GOT3 (cell line): ENCODE results near the gene SPTBN4.
A peak's percentile ranks its signal among the peaks of the same experiment; 100 is the strongest.

Experiments
- DNase-seq: peaks from one replicate; lab custom pipeline; 2025; ENCODE audit warnings: mixed read lengths; lab: John Stamatoyannopoulos, UW

The SPTBN4 gene

DNA sequence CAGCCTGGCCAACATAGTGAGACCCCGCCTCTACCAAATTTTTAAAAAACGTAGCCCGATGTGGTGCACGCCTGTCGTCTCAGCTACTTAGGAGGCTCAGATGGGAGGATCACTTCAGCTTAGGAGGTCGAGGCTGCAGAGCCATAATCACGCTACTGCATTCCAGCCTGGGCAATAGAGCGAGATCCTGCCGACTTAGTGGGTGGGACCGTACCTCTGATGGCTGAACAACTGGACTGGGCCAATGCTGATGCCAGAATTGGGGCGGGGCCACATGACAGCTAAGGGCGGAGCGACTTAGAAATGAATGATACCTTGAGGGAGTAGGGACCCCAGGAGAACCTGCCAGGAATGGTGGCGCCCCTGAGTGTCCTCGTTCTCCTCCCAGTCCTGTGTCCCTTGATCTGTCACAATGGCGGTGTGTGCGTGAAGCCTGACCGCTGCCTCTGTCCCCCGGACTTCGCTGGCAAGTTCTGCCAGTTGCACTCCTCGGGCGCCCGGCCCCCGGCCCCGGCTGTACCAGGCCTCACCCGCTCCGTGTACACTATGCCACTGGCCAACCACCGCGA, 137.9 kb downstream of the SPTBN4 start:
- no peak for DNase-seq

DNA sequence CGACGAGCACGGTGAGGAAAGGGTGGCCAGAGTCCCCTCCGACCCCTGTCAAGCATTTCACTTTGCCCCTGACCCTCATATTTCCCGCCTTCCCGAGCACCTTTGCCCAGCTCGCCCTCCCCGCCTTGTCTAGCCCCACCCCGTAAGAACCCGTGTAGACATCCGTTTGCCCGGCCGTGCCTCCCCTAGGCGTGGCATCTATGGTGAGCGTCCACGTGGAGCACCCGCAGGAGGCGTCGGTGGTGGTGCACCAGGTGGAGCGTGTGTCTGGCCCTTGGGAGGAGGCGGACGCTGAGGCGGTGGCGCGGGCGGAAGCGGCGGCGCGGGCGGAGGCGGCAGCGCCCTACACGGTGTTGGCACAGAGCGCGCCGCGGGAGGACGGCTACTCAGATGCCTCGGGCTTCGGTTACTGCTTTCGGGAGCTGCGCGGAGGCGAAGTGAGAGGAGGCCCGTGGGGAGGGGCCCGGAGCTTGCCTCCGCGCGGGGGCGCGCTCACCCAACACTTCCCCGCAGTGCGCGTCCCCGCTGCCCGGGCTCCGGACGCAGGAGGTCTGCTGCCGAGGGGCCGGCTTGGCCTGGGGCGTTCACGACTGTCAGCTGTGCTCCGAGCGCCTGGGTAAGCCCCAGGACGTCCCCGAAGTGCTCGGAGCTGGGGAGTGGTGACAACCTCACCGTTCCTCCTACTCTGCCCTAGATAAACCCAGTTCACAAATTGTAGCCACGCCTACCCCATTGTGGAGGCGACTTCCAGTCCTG, 138.6 kb downstream of the SPTBN4 start:
- peak; percentile 53 for DNase-seq

DNA sequence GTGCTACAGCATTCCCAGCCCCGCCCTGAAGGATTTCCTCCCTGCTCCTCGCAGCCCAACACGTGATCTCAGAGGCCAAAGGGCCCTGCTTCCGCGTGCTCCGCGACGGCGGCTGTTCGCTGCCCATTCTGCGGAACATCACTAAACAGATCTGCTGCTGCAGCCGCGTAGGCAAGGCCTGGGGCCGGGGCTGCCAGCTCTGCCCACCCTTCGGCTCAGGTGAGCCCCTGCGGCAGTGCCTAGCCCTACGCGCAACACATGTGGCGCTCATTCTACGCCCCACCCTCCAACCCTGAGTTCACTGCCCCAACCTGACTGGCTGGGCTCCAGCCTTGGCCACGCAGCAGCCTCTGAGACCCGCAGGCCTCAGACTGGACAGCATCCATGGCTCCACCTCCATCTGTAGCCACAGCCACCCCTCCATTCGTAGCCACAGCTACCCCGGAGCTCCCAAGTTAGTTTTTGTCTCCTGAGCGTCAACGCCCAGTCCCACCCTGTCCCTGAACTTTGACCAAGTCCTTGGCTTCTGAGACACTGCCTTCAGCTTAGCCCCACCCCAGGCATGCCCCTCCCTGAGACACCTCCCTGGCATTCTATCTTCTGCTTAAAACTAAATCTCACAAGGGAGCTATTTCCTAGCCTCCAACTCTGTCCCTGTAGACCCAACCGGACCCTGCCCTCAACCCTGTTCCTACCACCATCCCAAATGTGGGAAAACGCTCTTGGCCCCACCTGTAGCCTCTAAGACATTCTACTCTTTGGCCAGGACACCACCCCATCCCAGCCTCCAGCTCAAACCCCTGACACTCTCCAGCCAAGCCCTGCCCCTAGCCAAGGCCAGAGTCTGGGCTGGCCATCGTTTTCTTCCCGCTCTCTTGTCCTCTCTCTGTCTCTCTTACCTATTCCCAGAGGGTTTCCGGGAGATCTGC, 140.8 kb downstream of the SPTBN4 start:
- DNase-seq, result no peak

DNA sequence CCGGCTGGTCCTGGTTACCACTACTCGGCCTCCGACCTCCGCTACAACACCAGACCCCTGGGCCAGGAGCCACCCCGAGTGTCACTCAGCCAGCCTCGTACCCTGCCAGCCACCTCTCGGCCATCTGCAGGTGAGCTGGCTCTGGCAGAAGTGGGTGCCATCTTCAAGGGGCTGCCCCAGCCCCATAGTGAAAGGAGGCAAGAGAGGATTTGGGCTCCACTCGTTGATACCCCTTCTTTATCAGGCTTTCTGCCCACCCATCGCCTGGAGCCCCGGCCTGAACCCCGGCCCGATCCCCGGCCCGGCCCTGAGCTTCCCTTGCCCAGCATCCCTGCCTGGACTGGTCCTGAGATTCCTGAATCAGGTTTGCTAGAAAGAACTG, 141.4 kb downstream of the SPTBN4 start:
- DNase-seq, result no peak

DNA sequence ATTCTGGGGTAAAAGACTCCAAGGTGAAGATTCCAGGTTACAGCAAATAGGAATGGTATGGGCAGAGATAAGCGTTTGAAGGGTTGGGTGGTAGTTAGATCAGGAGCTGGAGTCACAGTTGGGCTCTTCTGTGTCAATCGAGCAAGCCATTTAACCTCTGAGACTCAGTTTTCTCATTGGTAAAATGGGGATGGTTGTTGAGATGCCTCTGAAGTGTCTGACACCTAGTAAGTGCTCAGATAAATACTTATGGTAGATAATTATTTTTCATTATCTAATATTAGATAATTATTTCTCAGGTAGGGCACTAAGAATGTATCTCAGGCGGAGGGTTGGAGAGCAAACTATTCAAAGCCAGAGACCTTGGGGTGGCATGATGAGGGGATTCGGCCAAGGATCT, 142.2 kb downstream of the SPTBN4 start:
- DNase-seq, result no peak

DNA sequence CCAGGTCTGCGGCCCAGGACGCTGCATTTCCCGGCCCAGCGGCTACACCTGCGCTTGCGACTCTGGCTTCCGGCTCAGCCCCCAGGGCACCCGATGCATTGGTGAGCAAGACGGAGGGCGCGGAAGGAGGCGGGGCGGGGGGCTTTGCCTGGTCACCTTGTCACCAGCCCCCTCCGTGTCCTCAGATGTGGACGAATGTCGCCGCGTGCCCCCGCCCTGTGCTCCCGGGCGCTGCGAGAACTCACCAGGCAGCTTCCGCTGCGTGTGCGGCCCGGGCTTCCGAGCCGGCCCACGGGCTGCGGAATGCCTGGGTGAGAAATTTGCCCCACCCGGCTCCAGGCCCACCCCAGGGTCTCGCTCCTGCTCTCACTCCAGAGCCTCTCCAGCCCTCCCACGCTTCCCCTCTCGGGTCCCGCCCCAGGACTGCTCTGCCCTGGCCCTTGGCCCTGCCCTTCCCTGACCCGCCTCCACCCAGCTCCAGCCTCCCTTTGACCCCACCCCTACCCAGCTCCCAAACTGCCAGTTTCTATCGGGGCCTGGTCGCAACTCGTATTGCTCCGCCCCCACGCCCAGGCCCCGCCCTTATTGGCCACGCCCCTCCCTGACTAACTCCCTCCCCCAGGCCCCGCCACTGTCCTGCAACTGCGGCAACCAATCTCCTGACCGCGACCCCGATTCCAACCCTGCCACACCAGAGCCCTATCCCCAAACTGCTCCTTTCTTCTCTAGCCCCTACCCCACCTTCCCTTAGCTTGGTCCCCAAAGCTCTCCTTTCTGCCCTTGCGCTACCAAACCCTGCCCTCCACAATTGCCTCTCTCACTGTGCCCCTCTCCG, 143.0 kb downstream of the SPTBN4 start:
- DNase-seq, result peak; percentile 63

DNA sequence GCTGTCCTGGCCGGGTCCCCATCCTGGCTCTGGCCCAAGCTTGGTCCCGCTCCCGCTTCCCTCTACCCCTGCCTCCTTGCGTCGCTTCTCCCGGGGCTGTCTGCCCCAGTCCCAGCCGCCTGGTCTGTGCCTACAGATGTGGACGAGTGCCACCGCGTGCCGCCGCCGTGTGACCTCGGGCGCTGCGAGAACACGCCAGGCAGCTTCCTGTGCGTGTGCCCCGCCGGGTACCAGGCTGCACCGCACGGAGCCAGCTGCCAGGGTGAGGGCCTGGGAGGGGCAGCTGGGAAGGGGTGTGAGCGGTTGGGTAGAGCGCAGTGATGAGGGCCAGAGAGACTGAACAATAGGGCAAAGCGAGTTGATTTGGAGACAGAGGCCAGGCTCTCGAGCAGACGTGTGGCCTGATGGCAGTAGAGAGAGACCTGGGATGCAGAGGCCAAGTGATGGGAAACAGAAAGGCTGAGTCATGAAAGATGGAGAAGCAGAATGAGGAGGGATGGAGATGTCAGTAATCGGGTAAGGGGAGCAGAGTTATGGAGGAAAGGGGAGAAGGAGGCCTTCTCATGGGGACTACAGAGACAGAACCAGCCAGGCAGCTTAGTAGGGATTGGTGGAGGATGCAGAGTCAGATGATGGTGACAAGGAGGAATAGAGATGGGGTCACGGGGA, 143.7 kb downstream of the SPTBN4 start:
- no peak for DNase-seq

DNA sequence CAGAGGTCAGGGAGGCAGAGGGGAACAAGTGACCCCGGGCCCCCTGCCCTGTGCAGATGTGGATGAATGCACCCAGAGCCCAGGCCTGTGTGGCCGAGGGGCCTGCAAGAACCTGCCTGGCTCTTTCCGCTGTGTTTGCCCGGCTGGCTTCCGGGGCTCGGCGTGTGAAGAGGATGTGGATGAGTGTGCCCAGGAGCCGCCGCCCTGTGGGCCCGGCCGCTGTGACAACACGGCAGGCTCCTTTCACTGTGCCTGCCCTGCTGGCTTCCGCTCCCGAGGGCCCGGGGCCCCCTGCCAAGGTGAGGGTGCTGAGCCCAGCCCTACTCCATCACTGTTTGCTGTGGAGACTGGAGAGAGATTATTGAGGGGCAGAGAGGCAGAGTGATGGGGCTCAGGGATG, 144.3 kb downstream of the SPTBN4 start:
- no peak for DNase-seq

DNA sequence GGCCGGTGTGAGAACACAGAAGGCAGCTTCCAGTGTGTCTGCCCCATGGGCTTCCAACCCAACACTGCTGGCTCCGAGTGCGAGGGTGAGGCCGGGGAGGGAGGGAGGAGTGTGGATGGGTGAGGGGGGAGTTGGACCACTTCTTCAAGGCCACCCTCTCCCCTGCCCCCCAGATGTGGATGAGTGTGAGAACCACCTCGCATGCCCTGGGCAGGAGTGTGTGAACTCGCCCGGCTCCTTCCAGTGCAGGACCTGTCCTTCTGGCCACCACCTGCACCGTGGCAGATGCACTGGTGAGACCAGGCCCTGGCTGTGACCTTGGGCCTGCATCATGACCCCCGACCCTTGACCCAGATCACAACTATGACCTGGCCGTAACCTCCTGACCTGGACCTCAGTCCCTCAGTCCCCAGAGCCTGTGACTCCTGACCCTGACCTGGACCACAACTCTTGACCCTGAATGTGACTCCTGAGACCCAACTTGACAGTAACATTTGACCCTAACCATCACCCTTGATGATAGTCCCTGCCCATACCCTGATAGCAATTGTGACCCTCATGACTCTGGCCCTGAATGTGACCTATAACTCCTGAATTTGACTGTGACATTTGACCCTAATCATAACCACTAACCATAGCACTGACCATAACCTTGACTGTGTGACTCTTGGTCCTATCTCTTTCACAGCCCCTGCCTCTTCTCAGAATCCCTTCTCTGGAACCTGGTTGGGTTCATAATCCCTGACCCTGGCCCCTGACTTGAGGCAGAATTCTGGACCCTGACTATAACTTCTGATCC, 145.3 kb downstream of the SPTBN4 start:
- DNase-seq, result no peak

DNA sequence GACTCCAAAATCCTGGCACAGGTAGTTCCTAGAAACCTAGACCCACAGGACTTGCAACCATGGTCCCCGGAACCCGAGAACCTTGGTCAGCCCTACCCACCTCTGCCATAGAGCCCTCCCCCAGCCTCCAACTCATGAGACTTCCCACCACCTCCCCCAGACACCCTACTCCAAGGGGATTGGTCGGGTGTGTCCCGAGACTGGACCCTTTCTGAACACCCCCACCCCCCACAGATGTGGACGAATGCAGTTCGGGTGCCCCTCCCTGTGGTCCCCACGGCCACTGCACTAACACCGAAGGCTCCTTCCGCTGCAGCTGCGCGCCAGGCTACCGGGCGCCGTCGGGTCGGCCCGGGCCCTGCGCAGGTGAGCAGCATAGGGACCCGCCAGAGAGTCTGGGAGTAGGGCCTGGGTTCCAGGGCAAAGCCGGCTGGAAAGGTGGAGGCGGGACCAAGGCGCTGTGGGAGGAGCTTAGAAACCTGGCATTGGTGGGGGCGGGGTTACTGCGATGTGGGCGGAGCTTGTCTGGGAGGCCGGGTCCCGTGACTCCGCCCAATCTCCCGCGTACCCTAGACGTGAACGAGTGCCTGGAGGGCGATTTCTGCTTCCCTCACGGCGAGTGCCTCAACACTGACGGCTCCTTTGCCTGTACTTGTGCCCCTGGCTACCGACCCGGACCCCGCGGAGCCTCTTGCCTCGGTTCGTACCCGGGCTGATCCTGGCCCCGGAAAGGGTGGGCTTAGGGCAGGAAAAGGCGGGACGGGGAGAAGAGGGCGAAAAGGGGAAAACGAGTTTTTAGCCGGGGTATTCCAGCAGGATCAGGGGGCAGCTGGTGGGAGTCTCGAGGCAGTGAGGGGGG, 146.3 kb downstream of the SPTBN4 start:
- no peak for DNase-seq

DNA sequence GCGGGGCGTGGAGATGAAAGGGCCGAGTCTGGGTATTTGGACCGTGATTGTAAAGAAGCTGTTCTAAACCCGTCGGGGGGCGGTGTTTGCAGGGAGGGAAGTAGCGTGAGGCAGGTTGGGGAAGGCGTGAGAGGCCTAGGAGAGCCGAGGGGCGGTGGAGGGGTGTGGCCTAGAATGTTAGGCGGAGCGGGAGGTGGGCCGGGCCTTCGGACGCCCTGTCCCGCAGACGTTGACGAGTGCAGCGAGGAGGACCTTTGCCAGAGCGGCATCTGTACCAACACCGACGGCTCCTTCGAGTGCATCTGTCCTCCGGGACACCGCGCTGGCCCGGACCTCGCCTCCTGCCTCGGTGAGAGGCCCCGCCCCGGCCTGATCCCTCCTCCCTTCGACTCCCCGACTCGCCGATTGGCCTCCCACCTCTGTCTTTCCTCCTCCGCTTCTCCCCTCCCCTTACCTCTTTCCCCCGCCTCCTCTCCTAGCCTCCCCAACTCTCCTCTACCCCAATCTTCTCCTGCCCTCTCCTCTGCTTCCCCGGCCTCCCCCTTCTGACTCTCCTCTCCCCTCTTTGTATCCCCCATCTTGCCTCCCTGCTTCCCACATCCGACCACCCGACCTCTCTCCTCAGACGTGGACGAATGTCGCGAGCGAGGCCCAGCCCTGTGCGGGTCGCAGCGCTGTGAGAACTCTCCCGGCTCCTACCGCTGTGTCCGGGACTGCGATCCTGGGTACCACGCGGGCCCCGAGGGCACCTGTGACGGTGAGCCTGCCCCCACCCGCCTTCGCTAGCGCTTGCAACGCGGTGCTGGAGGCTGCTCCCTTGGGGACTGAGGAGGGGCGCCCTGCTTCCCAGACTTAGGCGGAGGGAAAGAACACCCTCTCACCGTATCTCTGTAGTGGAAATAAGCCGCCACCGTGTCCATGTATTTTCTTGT, 147.2 kb downstream of the SPTBN4 start:
- peak; percentile 66 for DNase-seq

DNA sequence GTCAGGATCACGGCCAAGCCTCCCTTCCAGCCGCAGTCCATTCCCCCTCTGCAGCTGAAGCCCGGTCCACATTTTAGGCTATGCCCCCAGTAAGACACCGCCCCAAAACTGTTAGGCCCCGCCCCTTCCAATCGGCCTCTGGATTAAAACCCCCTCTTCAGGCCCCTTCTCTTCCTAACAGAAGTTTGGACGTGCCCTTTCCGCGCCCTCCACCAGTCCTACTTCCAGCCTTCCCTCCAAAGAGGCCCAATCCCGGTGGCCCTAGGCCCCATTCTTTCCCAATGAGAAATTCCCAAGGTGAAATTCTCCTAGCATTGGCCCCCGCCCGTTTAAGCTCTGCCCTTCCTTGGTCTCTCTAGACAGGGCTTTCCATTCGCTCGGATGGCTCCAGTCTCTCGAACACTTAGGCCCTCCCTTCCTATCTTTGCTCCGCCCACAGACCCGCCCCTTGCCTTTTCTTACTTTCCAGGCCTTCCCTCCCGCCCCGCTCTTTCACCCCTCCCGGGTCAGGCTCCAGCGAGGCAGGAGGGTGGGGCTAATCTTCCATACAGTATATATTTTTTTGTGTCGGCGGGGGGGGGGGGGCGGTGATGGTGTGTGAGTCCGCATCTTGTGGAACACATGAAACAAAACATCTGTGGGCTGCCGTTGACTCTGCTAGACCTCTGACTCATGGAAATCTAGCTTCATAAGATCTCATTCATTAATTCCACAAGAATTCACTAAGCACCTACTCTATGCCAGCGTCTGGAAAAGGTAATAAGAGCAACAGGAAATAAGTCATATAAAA, 148.0 kb downstream of the SPTBN4 start:
- peak; percentile 83 for DNase-seq

DNA sequence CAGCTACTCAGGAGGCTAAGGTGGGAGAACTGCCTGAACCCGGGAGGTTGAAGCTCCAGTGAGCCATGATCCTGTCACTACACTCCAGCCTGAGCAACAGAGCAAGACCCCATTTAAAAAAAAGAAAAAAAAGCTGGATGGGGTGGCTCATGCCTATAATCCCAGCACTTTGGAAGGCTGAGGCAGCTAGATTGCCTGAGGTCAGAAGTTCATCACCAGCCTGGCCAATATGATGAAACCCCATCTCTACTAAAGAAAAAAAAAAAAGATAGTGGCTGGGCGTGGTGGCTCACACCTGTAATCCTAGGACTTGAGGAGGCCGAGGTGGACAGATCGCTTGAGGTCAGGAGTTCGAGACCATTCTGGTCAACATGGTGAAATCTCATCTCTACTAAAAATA, 149.4 kb downstream of the SPTBN4 start:
- no peak for DNase-seq

DNA sequence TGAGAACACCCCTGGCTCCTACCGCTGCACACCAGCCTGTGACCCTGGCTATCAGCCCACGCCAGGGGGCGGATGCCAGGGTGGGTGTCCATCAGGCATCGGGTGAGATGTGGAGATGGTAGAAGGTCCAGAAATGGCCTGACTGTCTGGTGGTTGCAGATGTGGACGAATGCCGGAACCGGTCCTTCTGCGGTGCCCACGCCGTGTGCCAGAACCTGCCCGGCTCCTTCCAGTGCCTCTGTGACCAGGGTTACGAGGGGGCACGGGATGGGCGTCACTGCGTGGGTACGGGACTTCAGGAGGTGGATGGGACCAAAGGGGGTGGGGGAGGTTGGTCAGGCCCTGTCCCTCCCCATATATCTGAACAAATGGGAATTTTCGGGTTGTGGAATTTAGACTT, 150.1 kb downstream of the SPTBN4 start:
- no peak for DNase-seq

DNA sequence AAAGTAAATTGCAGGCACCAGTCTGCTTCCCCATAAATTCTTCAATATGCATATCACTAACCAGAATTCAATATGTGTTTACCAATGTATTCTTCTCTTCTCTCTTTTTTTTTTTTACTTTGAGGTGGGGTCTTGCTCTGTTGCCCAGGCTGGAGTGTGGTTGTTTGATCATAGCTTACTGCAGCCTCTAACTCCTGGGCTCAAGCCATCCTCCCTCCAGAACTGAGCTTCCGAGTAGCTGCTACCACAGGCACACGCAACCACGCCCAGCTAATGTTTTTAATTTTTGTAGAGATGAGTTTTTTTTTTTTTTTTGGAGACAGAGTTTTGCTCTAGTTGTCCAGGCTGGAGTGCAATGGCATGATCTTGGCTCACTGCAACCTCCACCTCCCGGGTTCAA, 151.2 kb downstream of the SPTBN4 start:
- DNase-seq, result no peak

DNA sequence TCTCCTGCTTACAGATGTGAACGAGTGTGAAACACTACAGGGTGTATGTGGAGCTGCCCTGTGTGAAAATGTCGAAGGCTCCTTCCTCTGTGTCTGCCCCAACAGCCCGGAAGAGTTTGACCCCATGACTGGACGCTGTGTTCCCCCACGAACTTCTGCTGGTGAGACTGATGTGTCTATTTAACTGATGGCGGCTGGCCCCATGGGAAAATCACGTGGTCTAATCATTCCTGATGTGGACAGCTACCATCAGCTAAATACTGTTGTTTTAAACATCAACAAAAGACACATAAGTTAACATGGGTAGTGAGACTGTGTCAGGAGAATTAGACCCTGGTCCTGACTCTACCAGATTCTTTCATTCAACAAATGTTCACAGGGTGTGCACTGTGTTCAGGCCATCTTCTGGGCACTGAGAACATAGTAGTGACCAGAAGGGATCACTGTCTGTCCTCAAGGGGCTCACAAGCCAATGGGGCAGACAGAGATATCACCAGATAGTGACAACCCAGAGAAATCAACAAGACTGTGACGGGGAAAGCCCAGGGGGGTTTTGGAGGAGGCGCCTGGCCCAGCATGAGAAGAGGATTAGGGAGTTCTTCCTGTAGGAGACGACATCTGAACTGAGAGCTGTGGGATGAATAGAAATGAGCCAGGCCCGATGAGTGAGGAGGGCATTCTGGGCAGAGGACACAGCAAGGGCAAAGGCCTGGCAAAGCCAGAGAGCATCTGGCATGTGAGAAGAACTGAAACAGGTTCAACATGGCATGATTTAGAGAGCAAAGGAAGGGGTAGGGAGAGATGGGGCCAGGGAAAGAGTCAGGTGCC, 152.7 kb downstream of the SPTBN4 start:
- DNase-seq, result no peak

DNA sequence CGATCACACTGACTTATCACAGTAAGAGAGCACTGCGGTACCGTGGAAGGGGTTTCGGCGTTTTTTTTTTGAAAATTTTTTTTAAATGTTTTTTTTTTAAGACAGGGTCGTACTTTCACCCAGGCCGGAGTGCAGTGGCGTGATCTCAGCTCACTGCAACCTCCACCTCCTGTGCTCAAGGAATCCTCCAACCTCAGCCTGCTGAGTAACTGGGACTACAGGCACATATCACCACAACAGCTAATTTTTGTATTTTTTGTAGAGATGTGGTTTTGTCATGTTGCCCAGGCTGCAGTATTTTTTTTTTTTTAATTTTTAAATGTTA, 153.3 kb downstream of the SPTBN4 start:
- no peak for DNase-seq
